Hepatocyte (in vitro differentiated cells): ENCODE results near the gene VPS52.

ENCODE experiments used
- CTCF ChIP-seq: fragments of 200-600 bp; sonication (generic); IDR thresholded peaks from 2 replicates; pipeline ENCODE4 v1.5.1; 2016; ENCODE audit warnings: antibody characterized with exemption, mild to moderate bottlenecking; ENCODE audit not compliant: poor library complexity
- EZH2 ChIP-seq: fragments of 200-600 bp; sonication (generic); IDR thresholded peaks from 2 replicates; pipeline ENCODE4 v1.6.1; 2016; ENCODE audit warnings: antibody characterized with exemption, mild to moderate bottlenecking, borderline replicate concordance

- TF ChIP-seq CTCF (no peak), EZH2 (no peak)
Measured at GRCh38 chr6:33298773-33299236, 27.1 kb upstream of the VPS52 start, which contains the start of gene RGL2.
